Stimulated activated CD4-positive, alpha-beta T cell treated with anti-CD3 and anti-CD28 coated beads, Interleukin-1b, Interleukin-23, amount 100 ng/mL, for 4 hours (primary cell): ENCODE results near the gene GTF2A1.
"Not testable (repeated sequence)": the region's sequence is repeated elsewhere in the genome, so short reads cannot be mapped to it uniquely, and the experiment has no call there.

Experiments
- DNase-seq, 2 donors: peaks; one replicate each; pipeline ENCODE4 v3.0.0-alpha.2; 2020; ENCODE audit warnings: low read depth in 2 of 2

The GTF2A1 gene

DNA sequence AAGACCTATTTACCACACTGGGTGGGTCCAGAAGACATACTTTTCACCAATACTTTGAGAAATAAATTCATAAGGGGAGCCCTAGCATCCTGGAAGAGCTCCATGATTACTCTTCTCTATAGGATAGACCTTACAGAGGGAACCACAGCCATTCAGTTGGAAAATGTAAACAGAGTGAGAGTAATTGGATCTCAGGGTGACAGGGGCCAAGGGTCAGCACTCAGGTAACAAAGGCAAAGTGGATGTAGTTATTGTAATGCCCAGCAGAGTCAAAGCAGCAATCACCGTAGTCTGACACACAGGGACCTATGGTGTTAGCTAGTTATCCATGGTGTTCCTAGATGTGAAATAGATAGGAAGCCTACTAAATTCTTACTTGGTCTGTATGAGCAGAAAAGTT is 10.8 kb upstream of the GTF2A1 start:
- no peak for DNase-seq

DNA sequence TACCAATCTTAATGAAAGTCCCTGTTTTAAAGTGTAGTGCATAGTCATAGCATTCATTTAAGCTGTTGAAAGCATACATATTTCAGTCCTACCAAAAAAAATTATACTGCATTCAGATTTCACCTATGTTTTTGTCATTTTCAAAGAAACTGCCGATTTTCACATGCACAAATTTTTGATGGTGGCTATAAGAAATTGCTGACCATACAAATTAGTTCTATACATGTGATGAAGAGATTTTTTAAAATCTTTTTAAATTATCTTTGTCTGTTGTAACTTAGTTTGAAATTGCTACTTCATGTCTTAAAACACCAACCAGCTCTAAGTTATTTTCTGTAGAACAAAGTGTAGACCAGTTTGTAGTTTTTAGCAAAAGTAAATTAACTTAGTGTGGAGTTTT is 3.5 kb upstream of the GTF2A1 start:
- no peak for DNase-seq

DNA sequence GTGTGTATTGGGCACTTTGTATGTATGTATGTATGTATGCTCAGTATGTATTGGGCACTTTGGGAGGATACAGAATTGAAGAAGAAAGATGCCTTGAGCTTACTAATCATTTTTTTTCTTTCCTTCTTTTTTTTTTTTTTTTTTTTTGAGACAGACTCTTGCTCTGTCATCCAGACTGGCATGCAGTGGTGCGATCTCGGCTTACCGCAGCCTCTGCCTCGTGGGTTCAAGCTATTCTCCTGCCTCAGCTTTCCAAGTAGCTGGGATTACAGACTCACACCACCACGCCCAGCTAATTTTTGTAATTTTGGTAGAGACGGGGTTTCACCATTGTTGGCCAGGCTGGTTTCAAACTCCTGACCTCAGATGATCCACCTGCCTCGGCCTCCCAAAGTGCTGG is 3.0 kb upstream of the GTF2A1 start:
- not testable (repeated sequence) for DNase-seq

DNA sequence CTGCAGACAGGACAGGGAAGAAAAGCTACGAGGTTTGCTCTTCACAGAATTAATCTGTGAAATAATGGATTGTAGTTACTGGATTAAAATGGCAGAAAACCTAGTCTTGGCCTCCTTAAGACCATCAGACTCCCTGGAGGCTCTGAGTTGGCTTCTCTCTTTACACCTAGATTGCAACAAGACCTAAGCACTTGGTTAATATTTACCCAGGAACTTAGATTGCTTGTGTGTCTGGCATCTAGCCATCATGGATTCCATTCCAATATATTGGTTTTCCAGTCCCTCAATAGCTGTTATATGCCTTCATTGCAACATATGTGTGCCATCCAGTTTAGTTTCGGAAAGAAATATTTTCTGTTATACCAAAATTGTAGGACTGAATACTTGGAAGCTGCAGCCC is 1.9 kb upstream of the GTF2A1 start:
- no peak for DNase-seq

DNA sequence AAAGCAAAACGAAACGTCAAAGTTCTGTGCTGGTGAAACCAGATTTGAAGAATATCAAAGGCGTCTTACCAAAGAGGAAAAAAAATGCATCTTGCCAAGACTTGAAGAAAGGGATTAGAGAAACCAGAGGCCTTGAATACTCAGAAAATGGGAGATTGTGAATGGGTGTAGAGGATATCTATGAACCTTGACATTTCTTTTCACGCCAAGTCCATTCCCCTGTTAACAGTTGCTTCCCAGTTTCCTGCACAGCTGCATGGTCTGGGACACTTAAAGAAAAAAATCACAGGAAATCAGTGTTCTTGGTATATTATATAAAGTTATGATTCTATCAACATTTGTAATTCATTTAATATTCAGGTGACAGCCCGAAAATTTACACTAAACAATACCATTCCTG is 1.4 kb upstream of the GTF2A1 start:
- DNase-seq = no peak

DNA sequence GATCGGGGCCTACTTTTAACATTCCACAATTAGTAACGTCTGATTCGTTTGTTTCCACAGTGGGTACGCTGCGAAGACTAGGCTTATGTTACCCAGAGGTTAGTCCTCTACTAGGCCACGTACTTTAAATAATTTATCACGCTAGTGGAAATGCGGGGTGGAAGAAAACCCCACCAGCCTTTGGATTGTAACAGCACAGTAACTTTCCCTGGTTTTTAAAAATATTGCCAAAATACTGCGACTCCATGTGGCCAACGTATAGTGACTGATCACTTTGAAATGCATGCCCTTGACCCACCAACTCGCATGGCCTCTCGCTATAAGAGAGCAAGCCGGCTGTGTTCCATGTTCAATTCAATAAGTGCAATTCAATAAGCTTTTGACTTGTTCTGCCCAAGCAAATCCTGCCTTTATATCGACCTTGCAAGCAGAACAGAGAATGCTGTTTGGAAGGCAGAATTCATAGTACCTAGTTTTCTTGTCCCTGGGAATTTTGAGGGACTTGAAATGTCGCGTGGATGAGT is 882 bp upstream of the GTF2A1 start:
- DNase-seq = peak in 1 of 2 donors; percentile 2

DNA sequence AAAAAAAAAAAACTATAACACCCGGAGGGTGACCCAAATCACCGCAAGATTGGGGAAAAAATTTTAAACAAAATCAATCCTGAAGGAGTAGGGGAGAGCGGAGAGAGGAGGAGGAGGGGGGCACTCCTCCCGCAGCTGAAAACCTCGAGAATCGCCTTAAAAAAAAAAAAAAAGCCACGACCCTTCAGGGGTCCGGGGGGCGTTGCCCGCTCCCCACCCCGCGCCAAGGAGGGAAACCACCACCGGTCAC is 254 bp downstream of the GTF2A1 start:
- no peak for DNase-seq

DNA sequence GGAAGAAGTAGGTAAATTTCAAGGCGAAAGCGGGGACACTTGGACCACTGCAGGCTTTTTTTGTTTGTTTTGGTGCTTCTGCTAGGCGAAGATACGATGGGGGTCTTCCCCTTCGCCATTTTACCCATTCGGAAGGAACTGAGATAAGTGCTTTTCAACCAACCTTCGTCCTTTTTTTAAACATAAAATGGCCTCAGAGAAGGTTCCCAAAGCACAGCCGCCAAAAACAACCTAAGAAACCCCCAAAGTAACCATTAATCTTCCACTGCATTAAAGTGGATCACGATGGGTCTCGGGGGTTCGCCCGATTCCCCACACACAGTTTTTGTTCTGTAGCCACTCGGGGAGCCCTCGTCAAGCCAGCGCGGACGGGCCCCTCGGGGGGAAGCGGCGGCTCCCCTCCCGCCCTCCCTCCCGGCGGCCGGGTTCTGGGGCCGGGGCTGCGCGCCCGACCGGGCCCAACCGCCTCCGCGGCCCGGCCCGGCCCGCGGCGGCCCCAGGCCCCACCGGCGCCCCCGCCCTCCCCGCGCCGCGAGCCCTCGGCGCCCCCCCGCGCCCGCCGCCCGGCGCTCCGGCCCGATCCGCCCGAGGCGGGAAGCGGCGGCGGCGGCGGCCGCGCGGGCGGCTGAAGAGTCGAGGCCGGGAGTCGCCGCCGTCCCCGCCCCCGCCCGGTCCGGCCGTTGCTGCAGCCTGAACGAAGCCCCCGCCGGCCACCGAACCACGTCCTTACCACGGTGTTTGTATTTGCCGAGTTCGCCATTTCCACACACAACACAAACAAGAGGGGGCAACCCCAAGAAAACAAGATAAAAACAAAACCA is 790 bp downstream of the GTF2A1 start:
- DNase-seq = peak; percentile 16 to 31

DNA sequence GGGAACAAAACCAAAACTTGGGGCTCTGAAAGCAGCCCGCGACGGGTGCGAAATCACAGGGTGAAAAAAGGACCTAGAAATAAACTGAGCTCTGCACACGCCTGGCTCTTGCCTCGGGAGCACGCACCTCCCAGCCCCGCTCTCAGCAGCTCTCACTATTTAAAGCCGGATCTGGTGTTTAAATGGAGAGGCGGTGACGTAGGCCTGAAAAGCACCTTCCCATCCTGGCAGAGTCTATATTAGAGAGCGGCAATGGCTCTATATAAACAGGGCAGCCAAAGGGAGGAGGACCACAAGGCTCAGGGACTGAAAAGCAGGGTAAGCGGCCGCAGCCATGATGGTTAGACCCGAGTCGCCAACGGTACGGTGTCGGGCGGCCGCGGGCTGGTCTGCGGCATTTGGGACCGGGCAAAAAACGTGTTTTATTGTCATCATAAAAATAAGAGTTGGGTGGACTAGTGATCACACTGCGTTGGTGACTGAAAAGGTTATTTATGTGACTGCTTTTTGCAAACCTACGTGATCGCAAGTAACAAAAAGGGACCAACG is 1.5 kb downstream of the GTF2A1 start:
- DNase-seq = peak; percentile 62 to 68

DNA sequence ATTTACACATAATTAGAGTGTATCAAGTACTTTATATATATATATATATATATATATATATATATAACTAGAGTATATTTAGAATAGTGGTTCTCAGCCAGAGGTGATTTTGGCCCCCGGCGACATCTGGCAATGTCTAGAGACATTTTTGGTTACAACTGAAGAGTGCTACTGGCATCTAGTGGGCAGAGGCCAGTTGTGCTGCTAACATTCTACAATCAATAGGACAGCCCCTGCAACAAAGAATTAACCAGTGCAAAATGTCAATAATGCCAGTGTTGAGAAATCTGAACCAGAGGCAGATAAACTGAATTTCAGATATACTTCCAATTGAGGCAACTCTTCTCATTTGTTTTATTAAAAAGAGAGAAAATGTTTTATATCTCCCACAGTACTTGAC is 8.9 kb downstream of the GTF2A1 start:
- DNase-seq = peak in 1 of 2 donors; percentile 7

DNA sequence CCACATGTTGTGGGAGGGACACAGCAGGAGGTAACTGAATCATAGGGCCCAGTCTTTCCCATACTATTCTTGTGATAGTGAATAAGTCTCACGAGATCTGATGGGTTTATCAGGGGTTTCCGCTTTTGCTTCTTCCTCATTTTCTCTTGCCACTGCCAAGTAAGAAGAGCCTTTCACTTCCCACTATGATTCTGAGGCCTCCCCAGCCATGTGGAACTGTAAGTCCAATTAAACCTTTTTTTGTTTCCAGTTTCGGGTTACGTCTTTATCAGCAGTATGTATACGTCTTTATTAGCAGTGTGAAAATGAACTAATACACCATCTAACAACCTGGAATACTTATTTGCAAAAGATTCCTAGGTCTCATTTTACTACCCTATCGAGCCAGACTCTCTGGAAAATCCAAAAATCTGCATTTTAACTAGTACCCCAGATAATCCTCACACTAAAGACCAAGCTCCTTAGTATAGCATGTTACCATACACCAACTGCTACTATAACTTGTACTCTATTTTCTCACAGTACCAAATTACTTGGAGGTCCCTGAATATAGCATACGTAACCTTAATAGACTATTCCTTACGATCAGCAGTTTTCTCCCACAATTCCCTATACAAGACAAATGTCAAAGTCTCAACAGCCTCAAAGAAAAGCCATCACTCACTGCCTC is 11.5 kb downstream of the GTF2A1 start:
- no peak for DNase-seq

DNA sequence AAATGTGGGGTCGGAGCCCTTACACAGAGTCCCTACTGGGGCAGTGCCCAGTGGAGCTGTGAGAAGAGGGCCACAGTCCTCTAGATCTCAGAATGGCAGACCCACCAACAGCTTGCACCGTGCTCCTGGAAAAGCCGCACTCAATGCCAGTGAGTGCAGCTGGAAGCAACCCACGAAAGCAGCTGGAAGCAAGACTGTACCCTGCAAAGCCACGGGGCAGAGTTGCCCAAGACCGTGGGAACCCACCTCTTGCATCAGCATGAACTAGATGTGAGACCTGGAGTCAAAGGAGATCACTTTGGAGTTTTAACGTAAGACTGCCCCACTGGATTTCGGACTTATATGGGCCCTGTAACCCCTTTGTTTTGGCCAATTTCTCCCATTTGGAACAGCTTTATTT is 12.3 kb downstream of the GTF2A1 start:
- DNase-seq = no peak

DNA sequence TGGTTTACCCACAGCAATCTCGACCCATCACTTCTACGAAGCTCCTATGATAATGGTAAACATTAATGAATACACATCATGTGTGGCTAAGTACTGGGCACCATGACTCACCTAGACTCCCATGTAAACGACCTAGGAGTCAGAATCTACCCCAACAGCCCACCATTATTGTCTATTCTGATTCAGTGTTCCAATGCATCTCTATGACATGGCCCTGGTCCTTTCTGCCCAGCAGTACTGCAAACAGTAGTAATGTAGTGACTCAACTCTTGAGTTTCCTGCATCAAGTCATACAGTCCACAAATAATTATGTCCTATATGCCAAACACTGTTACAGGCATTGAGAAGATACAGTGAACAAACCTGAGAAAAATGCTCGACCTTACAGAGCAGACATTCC is 14.6 kb downstream of the GTF2A1 start:
- DNase-seq = no peak

DNA sequence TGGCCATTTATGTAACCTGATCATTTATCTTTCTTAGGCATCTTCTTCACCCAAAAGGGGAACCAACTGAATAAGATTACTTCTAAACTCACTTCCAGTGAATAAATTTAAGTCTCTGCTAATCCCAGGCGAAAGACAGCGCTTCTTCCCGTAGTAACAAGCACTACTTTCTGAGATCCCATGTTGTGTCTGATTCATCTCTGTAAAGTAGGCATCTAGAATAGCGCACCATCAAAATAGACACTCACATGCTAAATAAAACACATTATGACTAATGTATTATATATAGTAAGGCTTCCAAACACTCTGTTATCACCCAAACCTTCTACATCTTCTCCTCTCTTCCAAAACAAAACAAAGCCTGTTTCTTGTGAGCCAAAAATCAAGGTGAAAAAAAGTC is 15.1 kb downstream of the GTF2A1 start:
- no peak for DNase-seq

DNA sequence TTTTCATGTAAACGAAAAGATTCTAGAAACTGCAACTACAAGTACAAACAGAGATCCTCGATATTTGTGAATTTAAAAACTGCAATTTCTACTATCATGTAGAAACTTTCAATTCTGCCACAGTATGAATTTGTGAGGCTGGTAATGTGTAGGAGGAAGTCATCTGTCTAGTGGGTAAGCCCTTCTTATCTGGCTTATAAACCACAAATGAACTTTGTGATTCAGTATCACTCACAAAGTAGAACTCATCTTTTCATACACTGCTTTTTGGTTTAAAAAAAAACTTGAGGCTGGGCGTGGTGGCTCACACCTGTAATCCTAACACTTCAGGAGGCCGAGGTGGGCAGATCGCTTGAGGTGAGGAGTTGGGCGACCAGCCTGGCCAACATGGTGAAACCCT is 20.7 kb downstream of the GTF2A1 start:
- no peak for DNase-seq

DNA sequence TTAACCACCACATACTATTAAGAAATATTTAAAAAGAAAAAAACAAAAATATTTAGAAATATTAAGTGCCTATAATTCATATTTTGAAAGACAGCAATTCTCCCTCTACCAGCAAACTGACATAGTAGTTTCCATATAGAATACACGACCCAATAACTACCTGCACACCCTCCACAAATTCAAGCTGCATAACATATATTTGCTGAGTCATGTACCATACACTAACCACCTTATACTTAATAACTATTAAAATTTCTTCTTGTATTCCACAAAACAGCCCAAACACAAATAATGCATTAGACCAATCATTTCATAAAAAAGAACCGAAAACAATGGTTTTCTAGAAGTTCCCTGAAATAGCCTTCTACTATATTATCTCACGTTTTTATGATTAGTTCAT is 21.7 kb downstream of the GTF2A1 start:
- no peak for DNase-seq

DNA sequence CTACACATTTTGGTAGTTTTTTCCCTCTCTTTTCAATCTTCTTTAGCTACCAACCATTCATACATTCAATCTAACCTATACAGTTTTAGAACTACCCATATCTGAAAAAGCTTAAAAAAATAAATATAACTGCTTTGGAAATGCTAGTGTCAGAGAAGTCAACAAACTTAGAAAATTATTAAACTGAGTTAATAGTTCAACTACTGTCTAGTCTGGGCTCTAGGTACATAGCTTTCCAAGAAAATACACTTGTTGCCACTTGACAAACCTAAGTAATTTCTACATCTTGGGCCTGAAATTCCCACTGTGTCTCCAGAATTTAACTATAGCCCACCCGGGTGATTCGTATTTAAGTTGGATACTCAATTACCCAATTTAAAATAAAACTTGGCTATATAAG is 22.1 kb downstream of the GTF2A1 start:
- no peak for DNase-seq

DNA sequence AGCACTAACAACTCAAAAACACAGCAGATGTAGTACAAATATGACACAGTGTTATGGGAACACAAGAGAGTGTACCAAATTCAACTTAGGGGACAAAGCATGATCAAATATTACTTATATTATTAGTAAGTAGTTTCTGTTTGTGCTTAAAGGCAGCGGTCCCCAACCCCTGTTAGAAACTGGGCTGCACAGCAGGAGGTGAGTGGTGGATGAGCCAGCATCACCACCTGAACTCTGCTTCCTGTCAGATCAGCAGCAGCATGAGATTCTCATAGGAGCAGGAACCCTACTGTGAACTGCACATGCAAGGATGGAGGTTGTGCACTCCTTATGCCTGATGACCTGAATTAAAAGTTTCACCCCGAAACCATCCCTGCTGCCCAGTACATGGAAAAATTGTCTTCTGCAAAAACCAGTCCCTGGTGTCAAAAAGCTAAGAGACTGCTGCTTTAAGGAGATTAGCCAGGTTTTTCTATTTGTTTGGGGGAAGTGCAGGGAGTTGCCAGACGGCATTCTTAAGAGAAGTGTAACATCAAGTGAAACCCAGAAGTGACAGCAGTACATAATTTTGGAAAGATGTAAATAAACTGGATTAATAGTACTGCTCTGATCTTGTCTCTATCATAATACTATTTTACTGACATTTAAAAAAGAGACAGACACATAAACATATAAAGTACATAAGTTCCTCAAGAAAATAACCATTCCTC is 26.7 kb downstream of the GTF2A1 start:
- DNase-seq = no peak

DNA sequence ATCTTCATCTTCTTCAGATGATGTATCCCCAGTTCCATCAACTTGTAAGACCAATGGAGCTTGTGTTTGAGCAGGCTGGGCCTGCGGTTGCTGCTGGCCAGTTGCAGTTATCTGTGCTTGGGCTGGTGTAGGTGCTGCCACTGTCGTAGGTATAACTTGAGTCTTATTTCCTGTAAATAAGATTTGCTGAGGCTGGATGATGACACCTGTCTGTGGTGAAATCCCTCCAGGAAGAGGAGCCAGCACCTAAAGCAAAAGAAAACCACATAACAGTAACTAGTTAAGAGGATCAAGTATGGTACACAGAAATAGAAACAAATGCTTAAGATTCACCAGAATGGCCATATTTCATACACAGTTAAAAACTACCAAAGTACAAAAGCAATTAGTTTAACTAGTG is 28.2 kb downstream of the GTF2A1 start:
- DNase-seq = no peak

DNA sequence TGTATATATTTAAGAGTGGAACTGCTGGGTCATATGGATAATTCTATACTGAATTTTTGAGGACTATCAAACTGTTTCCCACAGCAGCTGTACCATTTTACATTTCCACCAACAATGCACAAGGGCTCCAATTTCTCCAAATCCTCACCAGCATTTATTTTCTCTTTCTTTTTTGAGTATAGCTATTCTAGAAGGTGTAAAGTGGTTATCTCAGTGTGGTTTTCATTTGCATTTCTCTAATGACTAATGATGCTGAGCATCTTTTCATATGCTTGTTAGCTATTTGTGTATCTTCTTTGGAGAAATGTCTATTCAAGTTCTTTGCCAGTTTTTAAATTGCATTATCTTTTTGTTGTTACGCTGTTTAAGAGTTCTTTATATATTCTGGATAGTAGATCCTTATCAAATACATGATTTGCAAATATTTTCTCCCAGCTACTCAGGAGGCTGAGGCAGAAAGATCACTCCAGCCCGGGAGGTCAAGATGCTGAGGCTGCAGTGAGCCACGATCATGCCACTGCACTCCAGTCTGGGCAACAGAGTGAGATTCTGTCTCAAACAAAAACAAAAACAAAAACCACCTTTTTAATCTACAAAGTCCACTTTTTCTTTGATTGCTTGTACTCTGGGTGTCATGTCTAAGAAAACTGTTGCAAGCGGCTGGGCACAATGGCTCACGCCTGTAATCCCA is 32.8 kb downstream of the GTF2A1 start:
- DNase-seq = no peak

DNA sequence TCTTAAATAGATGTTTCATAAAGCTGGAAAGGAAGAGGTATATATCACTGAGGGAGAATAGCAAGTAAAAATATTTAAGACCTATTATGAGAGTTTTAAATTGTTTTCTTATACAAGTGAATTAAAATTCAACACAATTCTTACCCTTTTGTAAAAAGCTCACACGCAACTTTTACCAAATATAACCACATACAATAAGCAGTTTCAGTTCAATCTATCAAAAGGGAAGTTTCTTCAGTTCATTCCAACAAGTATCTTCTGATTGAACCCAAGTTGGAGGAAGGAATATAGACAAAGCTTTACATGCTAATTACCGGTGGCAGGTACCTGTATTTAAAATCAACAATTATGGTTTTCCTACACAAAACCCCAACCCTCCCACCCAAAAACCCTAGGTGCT is 41.1 kb downstream of the GTF2A1 start:
- no peak for DNase-seq

DNA sequence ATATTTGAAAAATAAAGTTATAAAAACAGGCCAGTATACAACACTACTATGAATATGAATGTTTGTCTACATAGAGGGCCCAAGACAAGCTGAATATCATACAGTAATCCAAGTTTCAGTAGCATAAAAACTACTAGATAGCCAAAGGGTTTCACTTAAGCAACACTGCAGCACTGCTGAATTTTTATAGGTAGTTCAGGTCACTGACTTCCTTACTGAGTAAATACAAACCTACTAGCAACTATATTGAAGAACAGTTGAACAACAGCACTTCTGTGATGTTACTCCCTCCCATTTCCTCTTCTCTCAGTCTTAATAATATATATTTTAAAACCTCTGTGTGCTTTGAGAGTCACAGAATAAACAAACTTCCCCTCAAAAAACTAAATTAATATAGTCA is 42.7 kb downstream of the GTF2A1 start:
- no peak for DNase-seq
